Subcutaneous adipose tissue (tissue), 4 donors: ENCODE measurements around the gene BEX1. TPM values are rescaled to one million over a fixed set of nuclear protein-coding genes. Genes with fewer than 3 reads are reported as not detected.

ENCODE experiments used
- total RNA-seq, 4 donors: library from RNA; depleted of rRNA; stranded (reverse); fragments of >200 nt; gene quantifications; one replicate each; pipeline ENCODE4 v1.1.0, GENCODE V29; 2016
- TF ChIP-seq, protein P1 (sequence below): fragments of 450-650 bp; IDR thresholded peaks from one replicate; pipeline ENCODE4 v1.5.1; 2016; ENCODE audit warnings: low read depth, mild to moderate bottlenecking, control low read depth, antibody characterized with exemption, moderate library complexity

Gene BEX1
- total RNA-seq, 4 donors from 2014 or later, result not detected

DNA sequence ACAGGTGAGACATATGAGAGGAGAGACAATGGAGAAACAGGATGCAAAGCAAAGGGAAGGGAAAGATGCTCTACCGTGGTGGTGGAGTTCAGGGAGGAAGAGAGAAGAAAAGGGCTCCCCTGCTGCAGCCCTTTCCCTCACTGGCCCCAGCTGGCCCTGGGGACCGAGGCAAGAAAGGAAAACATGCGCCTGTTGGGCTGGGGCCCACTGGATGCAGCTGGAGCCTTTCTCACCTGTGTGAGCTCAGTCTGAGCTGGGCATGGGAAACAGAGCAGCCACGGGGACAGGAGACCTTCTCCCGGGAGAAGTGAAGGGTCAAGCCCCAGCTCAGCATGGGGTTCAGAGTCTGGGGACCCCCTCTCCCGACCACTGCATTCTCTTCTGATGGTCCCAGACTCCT, 17.1 kb upstream of the BEX1 start:
- TF ChIP-seq, protein P1, sequence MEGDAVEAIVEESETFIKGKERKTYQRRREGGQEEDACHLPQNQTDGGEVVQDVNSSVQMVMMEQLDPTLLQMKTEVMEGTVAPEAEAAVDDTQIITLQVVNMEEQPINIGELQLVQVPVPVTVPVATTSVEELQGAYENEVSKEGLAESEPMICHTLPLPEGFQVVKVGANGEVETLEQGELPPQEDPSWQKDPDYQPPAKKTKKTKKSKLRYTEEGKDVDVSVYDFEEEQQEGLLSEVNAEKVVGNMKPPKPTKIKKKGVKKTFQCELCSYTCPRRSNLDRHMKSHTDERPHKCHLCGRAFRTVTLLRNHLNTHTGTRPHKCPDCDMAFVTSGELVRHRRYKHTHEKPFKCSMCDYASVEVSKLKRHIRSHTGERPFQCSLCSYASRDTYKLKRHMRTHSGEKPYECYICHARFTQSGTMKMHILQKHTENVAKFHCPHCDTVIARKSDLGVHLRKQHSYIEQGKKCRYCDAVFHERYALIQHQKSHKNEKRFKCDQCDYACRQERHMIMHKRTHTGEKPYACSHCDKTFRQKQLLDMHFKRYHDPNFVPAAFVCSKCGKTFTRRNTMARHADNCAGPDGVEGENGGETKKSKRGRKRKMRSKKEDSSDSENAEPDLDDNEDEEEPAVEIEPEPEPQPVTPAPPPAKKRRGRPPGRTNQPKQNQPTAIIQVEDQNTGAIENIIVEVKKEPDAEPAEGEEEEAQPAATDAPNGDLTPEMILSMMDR, result no peak

DNA sequence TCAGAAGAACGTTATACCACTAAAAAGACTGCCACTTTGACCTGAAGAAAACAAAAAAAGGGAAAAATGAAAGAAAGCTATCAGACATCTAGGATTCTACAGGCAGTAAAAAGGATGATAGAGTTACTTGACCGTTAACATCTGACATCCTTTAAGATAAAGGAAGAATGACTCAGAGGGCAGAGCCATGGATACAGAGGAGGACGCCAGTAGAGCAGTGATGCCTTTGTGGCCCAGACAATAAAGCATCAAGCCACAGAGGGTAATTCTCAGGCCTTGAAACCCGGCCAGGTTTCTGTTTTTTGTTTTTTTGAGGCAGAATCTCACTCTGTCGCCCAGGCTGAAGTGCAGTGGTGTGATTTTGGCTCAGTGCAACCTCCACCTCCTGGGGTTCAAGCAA, 9.5 kb upstream of the BEX1 start:
- TF ChIP-seq, protein P1, result no peak

DNA sequence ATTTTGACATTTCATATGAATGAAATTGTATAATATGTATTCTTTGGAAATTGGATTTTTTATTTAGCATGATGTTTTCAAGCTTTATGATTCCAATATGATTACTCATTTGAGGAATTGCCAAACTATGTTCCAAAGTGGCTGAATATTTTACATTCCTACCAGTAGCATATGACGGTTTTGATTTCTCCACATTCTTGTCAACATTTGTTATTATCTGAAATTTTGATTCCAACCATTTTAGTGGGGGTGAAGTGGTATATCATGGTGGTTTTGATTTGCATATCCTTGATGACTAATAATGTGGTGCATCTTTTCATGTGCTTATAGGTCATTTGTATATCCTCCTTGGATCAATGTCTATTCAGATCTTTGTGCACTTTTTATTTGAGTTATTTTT, 2.6 kb upstream of the BEX1 start:
- TF ChIP-seq, protein P1, result no peak

DNA sequence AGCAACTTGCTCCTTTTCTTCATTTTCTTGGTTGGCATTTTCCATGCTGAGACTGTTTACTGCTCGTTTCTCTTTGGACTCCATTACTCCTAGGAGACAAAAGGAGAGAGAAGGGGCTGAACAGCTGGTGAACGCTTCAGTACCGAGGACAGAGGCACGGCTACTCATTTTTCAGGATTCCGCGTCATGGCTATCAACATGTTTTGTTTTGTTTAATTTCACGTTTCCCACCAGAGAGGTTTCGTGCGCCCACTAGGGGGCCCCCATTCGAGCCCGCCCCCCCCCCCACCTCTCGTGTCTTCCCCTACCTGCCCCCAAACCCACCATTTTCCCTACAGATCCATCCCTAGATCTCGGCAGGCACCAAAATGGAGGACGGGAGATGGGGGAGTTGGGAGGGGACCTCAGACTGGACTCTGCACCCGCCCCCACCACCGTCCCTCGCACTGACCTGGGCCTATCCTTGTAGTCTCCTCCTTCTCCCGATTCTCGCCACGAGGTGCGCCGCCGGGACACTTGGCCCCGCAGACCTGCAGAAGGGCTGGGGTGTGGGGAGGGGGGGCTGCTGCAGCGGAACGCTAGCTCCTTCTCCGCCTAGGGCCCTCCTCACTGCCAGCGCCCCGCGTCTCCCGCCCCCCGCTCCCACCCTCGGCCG, 653 bp downstream of the BEX1 start:
- TF ChIP-seq, protein P1, result no peak

DNA sequence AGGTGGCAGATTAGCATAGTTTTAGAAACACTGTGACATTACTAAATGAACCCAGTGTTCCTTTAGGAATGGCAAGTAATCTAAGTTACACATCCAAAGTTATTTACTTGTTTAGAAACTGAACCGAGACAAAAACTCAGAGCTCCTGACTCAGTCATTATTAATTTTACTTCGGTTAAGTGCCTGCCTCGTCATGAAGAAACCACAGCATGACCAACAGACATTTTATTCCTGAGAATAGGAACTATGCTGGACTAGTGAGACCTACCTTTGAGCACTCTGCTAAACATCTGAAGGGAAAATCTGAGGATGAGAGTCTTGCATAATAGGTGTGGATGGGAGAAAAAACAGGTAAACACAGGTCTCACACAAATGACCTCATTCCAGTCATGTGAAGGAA, 2.5 kb downstream of the BEX1 start:
- TF ChIP-seq, protein P1, result no peak

DNA sequence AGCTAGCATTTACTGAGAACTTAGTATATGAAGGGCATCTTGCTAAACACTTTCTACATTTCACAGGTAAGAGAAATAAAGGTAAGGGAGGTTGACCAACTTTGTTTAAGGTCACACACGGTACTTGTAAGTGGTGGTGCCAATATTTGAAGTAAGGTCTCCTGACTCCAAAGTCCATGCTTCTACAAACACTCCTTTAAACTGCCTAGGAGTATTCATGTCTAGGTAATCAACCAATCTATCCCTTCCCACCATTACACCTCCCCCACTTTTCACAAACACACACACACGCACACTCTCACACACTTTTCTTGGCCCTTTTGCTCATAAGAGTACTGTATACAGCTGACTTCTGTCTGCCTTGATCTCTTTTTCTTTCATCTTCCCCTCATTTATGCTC, 7.1 kb downstream of the BEX1 start:
- TF ChIP-seq, protein P1, result no peak

DNA sequence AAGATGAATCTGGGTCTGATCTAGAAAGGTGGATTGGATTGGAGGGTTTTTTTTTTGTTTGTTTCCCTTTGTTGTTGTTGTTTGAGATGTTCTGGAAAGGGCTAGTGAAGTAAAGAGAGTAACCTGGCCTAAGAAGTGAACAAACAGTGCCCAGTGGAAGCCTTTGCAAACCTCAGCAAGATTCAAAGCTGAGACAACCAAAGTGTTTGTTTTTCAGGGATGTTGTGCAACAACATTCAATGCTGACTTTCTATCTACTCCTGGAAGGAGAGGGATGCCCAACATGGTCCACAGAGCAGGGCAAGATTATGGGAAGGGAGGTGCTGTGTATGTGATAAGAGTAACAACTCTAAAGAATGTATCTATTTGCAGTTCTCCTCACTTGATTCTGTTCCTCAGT, 11.3 kb downstream of the BEX1 start:
- TF ChIP-seq, protein P1, result no peak
